HCT116 (cell line): ENCODE measurements around the gene MYLK4. TPM values are rescaled to one million over a fixed set of nuclear protein-coding genes. Genes with fewer than 3 reads are reported as not detected.

Source experiments
- ATAC-seq: fragments of 200-7000 bp; cut with Tn5 transposase; 2 replicates; pipeline ENCODE4 v1.9.1; 2020; ENCODE audit warnings: mild to moderate bottlenecking, moderate library complexity
- BruUV-seq: library from RNA; stranded (reverse); fragments of 400-500 nt; replicated peaks from 2 replicates; lab custom pipeline; 2021; lab: Mats Ljungman, UMichigan
- CTCF ChIA-PET: fragments of 300-600 bp; sonication (Branson Sonifier 250); formaldehyde crosslinking; loops from one replicate; lab custom pipeline; 2021; ENCODE audit warnings: antibody characterized with exemption; lab: Charles Lee
- POLR2A ChIA-PET: fragments of 300-600, 350-600 bp; sonication (Branson Sonifier 250); formaldehyde crosslinking; loops from one replicate; lab custom pipeline; 2021; ENCODE audit warnings: antibody characterized with exemption; lab: Charles Lee
- RAD21 ChIA-PET, 2 experiments: fragments of 300-600 bp; sonication (Branson Sonifier 250); formaldehyde crosslinking; loops; one replicate each; lab custom pipeline; 2023; ENCODE audit warnings: low total read pairs in 2 of 2; ENCODE audit not compliant: uncharacterized antibody in 2 of 2, unreplicated experiment in 2 of 2, low non-redundant PET in 1 of 2; lab: Charles Lee
- DNase-seq: peaks from one replicate; pipeline ENCODE4 v3.0.0-alpha.2; 2010; ENCODE audit warnings: low read depth, low spot score
- H2AFZ ChIP-seq: fragments of 200-600 bp; shearing (Covaris generic), sonication (generic); 2 replicates; pipeline ENCODE4 v1.6.1; 2017; ENCODE audit warnings: low read depth, mixed run types, mixed read lengths, antibody characterized with exemption, low read length; ENCODE audit not compliant: poor library complexity, severe bottlenecking
- H3K27ac ChIP-seq: 2 replicates; pipeline ENCODE4 v1.5.1; 2012; ENCODE audit warnings: low read depth, low read length
- H3K27me3 ChIP-seq: fragments of 200-600 bp; sonication (generic); 2 replicates; pipeline ENCODE4 v1.6.1; 2016; ENCODE audit warnings: mixed run types, low read length, mixed read lengths; ENCODE audit not compliant: insufficient read depth
- H3K36me3 ChIP-seq, 2 experiments: fragments of 200-500 bp in 1 of 2; fragments of 200-600 bp in 1 of 2; sonication (Bioruptor generic) in 1 of 2; sonication (generic) in 1 of 2; 2 replicates each; pipeline versions ENCODE4 v1.5.1 to v1.6.1; 2014 to 2016; ENCODE audit warnings: low read length in 2 of 2, inconsistent platforms in 1 of 2, mixed read lengths in 1 of 2, mixed run types in 1 of 2; ENCODE audit not compliant: insufficient read depth in 2 of 2, control insufficient read depth in 1 of 2
- H3K4me1 ChIP-seq, 2 experiments: fragments of 200-600 bp in 1 of 2; sonication (generic) in 1 of 2; 2 replicates each; pipeline versions ENCODE4 v1.5.1 to v1.6.1; 2012 to 2017; ENCODE audit warnings: low read length in 2 of 2, inconsistent platforms in 1 of 2, mild to moderate bottlenecking in 1 of 2, mixed read lengths in 1 of 2, mixed run types in 1 of 2, moderate library complexity in 1 of 2; ENCODE audit not compliant: insufficient read depth in 2 of 2, control insufficient read depth in 1 of 2
- H3K4me2 ChIP-seq: fragments of 200-600 bp; sonication (generic); 2 replicates; pipeline ENCODE4 v1.6.1; 2017; ENCODE audit warnings: mixed run types, low read length, mixed read lengths
- H3K4me3 ChIP-seq, 2 experiments: fragments of 200-600 bp in 1 of 2; sonication (generic) in 1 of 2; replicated peaks in 1 of 2; 2 replicates each; pipeline ENCODE4 v1.5.1; 2011 to 2016; ENCODE audit warnings: low read length in 2 of 2, control low read depth in 1 of 2, low read depth in 1 of 2, mild to moderate bottlenecking in 1 of 2, mixed read lengths in 1 of 2, mixed run types in 1 of 2
- H3K79me2 ChIP-seq: fragments of 200-600 bp; sonication (generic); 2 replicates; pipeline ENCODE4 v1.6.1; 2017; ENCODE audit warnings: mild to moderate bottlenecking, mixed run types, low read length, moderate library complexity, mixed read lengths; ENCODE audit not compliant: insufficient read depth
- H3K9ac ChIP-seq: fragments of 200-600 bp; sonication (generic); 2 replicates; pipeline ENCODE4 v1.6.1; 2016; ENCODE audit warnings: low read length, mixed read lengths
- H3K9me2 ChIP-seq: fragments of 200-600 bp; sonication (generic), shearing (Covaris generic); 2 replicates; pipeline ENCODE4 v1.6.1; 2017; ENCODE audit warnings: mixed run types, mild to moderate bottlenecking, moderate library complexity; ENCODE audit not compliant: insufficient read depth
- H3K9me3 ChIP-seq, 2 experiments: fragments of 200-500 bp in 1 of 2; fragments of 200-600 bp in 1 of 2; sonication (Bioruptor generic) in 1 of 2; sonication (generic) in 1 of 2; 2 replicates each; pipeline ENCODE4 v1.6.1; 2014 to 2017; ENCODE audit warnings: low read length in 2 of 2, mixed read lengths in 2 of 2, inconsistent platforms in 1 of 2, low read depth in 1 of 2, mild to moderate bottlenecking in 1 of 2, mixed run types in 1 of 2, moderate library complexity in 1 of 2; ENCODE audit not compliant: control insufficient read depth in 1 of 2, insufficient read depth in 1 of 2
- H4K20me1 ChIP-seq: fragments of 200-600 bp; sonication (generic), shearing (Covaris generic); 2 replicates; pipeline ENCODE4 v1.6.1; 2017; ENCODE audit warnings: mixed run types, mild to moderate bottlenecking, moderate library complexity; ENCODE audit not compliant: insufficient read depth
- ATF3 ChIP-seq: IDR thresholded peaks from 2 replicates; pipeline ENCODE4 v1.6.1; 2012
- CBX3 ChIP-seq: IDR thresholded peaks from 2 replicates; pipeline ENCODE4 v1.6.1; 2012; ENCODE audit warnings: low read depth
- CEBPB ChIP-seq: IDR thresholded peaks from 2 replicates; pipeline ENCODE4 v1.6.1; 2012; ENCODE audit warnings: low read depth
- CTCF ChIP-seq, 3 experiments: fragments of 200-600 bp in 1 of 3; sonication (generic) in 1 of 3; IDR thresholded peaks in 2 of 3; conservative IDR thresholded peaks in 1 of 3; 2 replicates each; pipeline ENCODE4 v1.5.1; 2012 to 2017; ENCODE audit warnings: low read depth in 2 of 3, low read length in 2 of 3, antibody characterized with exemption in 1 of 3, borderline replicate concordance in 1 of 3, control low read depth in 1 of 3, mild to moderate bottlenecking in 1 of 3, mixed read lengths in 1 of 3, mixed run types in 1 of 3, moderate library complexity in 1 of 3; ENCODE audit not compliant: insufficient read depth in 1 of 3
- ELF1 ChIP-seq: IDR thresholded peaks from 2 replicates; pipeline ENCODE4 v1.6.1; 2012; ENCODE audit warnings: low read depth, borderline replicate concordance
- EZH2 ChIP-seq: fragments of 200-600 bp; sonication (generic); IDR thresholded peaks from 2 replicates; pipeline ENCODE4 v1.6.1; 2017; ENCODE audit warnings: antibody characterized with exemption, mixed run types
- MAX ChIP-seq: IDR thresholded peaks from 2 replicates; pipeline ENCODE4 v1.6.1; 2012
- POLR2A ChIP-seq: IDR thresholded peaks from 2 replicates; pipeline ENCODE4 v1.7.0; 2011; ENCODE audit warnings: borderline replicate concordance; ENCODE audit not compliant: insufficient read depth, insufficient read length; ENCODE audit errors: extremely low read depth
- REST ChIP-seq: IDR thresholded peaks from 2 replicates; pipeline ENCODE4 v1.6.1; 2012; ENCODE audit warnings: low read depth
- SIN3A ChIP-seq: IDR thresholded peaks from 2 replicates; pipeline ENCODE4 v1.6.1; 2012; ENCODE audit warnings: low read depth
- SRF ChIP-seq: IDR thresholded peaks from 2 replicates; pipeline ENCODE4 v1.6.1; 2012; ENCODE audit warnings: low read depth
- TCF7L2 ChIP-seq: IDR thresholded peaks from 2 replicates; pipeline ENCODE4 v1.7.0; 2011; ENCODE audit warnings: borderline replicate concordance, inconsistent platforms; ENCODE audit not compliant: insufficient read depth, insufficient read length; ENCODE audit errors: extremely low read depth
- YY1 ChIP-seq: IDR thresholded peaks from 2 replicates; pipeline ENCODE4 v1.6.1; 2011; ENCODE audit warnings: low read length, low read depth, moderate library complexity, mild to moderate bottlenecking; ENCODE audit not compliant: insufficient replicate concordance; ENCODE audit errors: extremely low read depth
- intact Hi-C: fragments of 100-400 bp; cut with micrococcal nuclease; formaldehyde crosslinking; loops from 2 replicates; pipeline ENCODE4 v1.10.0; 2022
- total RNA-seq: library from RNA; stranded (reverse); gene quantifications from one replicate; pipeline ENCODE4 v1.2.1, GENCODE V29; 2021; ENCODE audit not compliant: unreplicated experiment

Gene MYLK4
- total RNA-seq, 1 experiment from 2014 or later: 0.27 TPM

- Histone ChIP-seq H3K9ac (no peak overlapping the region), H3K79me2 (peaks cover 97% of the 10 kb centered on the region), H3K27me3 (no peaks in the 10 kb centered on the region), H2AFZ (no peak overlapping the region), H3K4me3 (no peak overlapping the region), H3K36me3 (peaks cover 27 to 45% of the 10 kb centered on the region in 2 experiments), H3K4me1 (peaks cover 13 to 17% of the 10 kb centered on the region in 2 experiments), H3K27ac (no peak overlapping the region), H3K4me2 (no peak overlapping the region), H3K9me2 (no peaks in the 10 kb centered on the region), H3K9me3 (no peaks in the 10 kb centered on the region), H4K20me1 (peaks cover 35% of the 10 kb centered on the region; the same call in 1 of the 2 replicates)
- TF ChIP-seq CBX3 (no peak), SRF (no peak), REST (no peak), ATF3 (no peak)
- BruUV-seq: no TSS peak
- ATAC-seq (no peak), DNase-seq (no peak)
- RAD21 ChIA-PET: no interaction called here
- intact Hi-C loops: no loop called here
- CTCF ChIA-PET: interaction anchor here (2.0 kb wide), 1 partner anchor 21 kb away, joined by 5 read pairs; no protein-coding TSS in a partner anchor
- POLR2A ChIA-PET: interaction anchor here (1.3 kb wide), 1 partner anchor 71 kb away, joined by 4 read pairs; the partner anchor contains the start of gene SERPINB1
These were observed 19.4 kb upstream of the MYLK4 start for GRCh38 chr6:2770171-2770570.

GRCh38 chr6:2768696-2769095 is 18.0 kb upstream of the MYLK4 start:
- intact Hi-C loops: loop anchor here (10.0 kb wide), 1 partner anchor 296 kb away; the partner anchor contains the start of gene RIPK1
- DNase-seq: no peak
- CTCF ChIA-PET: interaction anchor here (2.0 kb wide), 1 partner anchor 23 kb away, joined by 5 read pairs; no protein-coding TSS in a partner anchor
- POLR2A ChIA-PET: interaction anchor here (0.7 kb wide), 1 partner anchor 63 kb away, joined by 3 read pairs; no protein-coding TSS in a partner anchor
- peaks cover 24 to 36% of the 10 kb centered on the region in 2 experiments for H3K36me3 ChIP-seq
- no peak for ATAC-seq
- peaks cover 35% of the 10 kb centered on the region; the same call in 1 of the 2 replicates for H4K20me1 ChIP-seq
- no peaks in the 10 kb centered on the region for H3K9me3 ChIP-seq
- no TSS peak for BruUV-seq
- H2AFZ ChIP-seq: no peak overlapping the region
- peaks cover 18 to 25% of the 10 kb centered on the region in 2 experiments for H3K4me1 ChIP-seq
- no peaks in the 10 kb centered on the region for H3K27me3 ChIP-seq
- no peak overlapping the region for H3K4me2 ChIP-seq
- H3K79me2 ChIP-seq: peaks cover 82% of the 10 kb centered on the region
- H3K9ac ChIP-seq: no peak overlapping the region
- H3K9me2 ChIP-seq: no peaks in the 10 kb centered on the region
- no peak overlapping the region for H3K27ac ChIP-seq
- H3K4me3 ChIP-seq: no peak overlapping the region
- RAD21 ChIA-PET: interaction anchor here in 1 of 2 experiments (0.7 kb wide), 1 partner anchor 167 kb away, joined by 3 read pairs; no protein-coding TSS in a partner anchor
- TF ChIP-seq YY1: no peak
- TF ChIP-seq POLR2A: no peak
- TF ChIP-seq CEBPB: no peak
- no peak for TF ChIP-seq SIN3A
- no peak for TF ChIP-seq MAX
- TF ChIP-seq TCF7L2: no peak
- TF ChIP-seq SRF: no peak
- no peak for TF ChIP-seq ATF3
- TF ChIP-seq ELF1: no peak
- TF ChIP-seq CTCF (IDR thresholded peaks at IDR 0.05 in 2 of 3, conservative IDR thresholded peaks at IDR 0.05 in 1 of 3; ENCODE audit: borderline replicate concordance in 1 of 3, insufficient read depth in 1 of 3, low read depth in 2 of 3, low read length in 2 of 3): no peak
- TF ChIP-seq EZH2: no peak
